HG02870 (cell line): ENCODE data around the gene FAM131B.
"Not testable (repeated sequence)": the region's sequence is repeated elsewhere in the genome, so short reads cannot be mapped to it uniquely, and the experiment has no call there.

ENCODE experiments used
- ATAC-seq: cut with Tn5 transposase; IDR thresholded peaks from one replicate; pipeline ENCODE4 v1.9.1; 2021; ENCODE audit warnings: mild to moderate bottlenecking, moderate library complexity; ENCODE audit not compliant: unreplicated experiment

FAM131B gene

DNA sequence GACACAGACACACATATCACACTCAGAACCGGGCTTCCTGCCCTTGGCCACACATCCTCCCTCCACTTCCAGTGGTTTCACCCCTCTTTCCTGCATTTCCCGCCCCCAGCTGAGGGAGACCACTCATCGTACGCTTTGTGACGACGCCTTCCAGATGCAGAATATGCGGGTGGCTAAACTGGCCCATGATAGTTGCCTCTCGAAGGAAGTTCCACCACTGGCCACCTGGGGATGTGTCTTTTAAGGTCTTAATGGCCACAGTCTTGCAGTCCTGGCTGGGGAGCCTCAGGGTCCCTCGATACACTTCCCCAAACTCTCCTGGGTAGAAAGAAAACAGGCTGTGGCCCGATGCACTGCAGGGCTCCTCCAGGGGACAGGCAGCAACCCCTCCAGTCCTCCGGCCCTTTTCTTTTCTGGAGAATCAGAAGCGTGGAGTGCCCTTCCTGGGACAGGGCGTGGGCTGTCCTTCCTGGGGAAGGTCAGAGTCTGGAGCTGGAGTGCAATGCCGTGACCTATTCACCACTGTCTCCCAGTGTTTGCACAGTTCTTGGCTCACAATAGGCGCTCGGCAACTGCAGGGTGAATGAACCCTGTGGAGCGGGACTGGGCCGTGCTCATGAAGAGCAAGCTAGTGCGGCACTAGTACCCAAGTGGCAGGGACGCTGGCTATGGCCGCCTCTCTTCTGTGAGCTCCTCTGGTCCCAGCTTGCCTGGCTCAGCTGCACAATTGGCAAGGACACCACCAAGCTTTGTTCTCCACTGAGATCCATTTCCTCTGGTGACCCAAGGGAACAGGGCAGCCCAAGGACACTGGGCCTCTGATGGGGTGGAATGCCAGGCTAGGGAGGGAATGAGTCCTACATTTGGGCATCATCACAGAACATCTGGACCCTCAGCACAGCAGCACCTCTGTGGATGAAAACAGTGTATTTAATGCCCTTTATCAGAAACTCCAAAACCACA is 33.0 kb upstream of the FAM131B start:
- no peak for ATAC-seq

DNA sequence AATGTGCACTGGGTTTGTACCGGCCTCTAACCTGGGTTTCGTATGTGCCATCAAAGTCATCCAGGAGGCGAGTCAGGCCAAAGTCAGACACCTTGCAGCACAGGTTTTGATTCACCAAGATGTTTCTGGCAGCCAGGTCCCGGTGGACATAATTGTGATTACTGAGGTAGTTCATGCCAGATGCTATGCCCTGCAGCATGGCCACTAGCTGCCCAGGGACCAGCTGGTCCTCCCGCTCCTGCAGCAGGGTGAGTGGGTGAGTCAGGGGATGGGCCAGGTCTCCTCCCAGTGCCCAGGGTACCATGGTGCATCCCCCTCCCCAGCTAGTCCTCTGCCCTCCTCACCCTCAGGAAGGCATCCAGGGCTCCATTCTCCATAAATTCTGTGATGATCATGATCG is 32.3 kb upstream of the FAM131B start:
- ATAC-seq: no peak

DNA sequence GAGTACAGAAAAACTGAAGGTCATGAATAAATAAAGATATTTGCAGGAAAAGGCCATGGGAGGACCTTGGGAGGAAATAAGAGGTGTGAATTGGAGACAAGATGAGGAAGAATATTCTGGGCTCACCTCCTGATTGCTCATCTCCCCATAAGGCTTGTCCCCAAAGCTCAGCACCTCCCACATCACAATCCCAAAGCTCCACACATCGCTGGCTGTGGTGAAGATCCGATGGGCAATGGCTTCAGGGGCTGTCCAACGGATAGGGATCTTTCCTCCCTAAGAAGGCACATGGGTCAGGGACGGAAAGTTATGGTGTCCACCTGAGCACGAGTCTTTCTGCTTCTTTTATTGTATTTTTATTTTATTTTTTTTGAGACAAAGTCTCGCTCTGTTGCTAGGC is 31.6 kb upstream of the FAM131B start:
- no peak for ATAC-seq

DNA sequence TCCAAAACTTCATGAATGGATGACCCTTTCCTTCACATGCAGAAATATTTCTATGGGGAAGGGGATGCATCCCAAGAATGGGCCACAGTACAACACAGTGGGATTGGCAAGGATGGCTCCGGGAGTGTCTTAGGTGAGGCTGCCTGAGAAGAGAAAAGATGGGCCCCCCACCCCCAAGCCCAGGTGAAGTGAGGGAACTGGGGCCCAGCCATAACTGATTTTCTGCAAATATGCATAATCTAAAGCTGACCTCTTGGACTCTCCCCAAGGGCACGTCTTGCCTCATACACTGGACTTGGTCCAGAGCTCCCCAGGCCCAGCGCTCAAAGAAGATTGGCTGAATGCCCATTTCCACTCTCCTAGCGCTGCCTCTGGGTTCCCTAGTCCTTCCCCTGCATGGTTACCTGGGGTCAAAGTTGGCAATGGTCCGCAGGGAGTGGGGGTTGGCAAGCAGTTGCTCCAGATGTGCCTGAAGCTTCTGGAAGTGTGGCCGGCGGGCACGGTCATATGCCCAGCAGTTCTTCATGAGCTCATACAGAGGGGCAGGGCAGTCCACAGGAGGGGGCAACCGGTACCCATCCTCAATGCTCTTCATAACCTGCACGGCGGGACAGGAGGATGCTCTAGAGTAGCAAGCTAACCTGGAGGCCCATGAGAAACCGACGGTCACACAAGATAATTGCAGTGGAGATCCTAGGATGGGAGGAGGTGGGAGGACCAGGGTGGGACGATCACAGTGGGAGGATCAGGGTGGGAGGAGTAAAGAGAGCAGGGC is 30.9 kb upstream of the FAM131B start:
- ATAC-seq: no peak

DNA sequence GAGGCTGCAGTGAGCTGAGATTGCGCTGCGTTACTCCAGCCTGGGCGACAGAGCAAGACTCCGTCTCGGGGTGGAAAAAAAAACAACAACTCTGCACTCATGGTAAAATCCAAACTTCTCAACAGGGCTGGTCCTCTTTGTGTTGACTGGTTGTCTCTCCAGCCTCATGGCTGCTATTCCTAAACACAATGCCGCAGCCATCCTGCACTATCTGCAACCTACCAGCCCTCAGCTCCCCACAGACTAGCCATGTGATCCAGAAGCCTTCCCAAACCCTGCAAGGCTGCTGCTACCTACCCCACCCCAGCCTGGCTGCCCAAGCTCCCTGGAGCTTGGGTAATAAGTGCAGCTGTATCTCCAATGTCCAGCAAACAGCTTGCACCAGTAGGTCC is 30.4 kb upstream of the FAM131B start:
- no peak for ATAC-seq

DNA sequence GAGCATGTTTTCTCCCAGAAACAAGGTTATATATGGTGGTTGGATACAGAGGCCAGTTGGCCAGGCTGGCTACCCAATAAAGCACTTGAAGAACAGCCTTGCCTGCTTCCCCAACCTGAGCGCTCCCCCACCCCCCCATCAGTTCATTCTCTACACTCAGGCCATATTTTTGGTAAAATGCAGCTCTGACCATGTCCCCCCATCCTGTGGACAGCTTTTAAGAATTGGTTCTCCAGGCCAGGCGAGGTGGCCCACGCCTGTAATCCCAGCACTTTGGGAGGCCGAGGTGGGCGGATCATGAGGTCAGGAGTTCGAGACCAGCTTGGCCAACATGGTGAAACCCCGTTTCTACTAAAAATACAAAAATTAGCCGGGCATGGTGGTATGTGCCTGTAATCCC is 29.9 kb upstream of the FAM131B start:
- ATAC-seq: not testable (repeated sequence)

DNA sequence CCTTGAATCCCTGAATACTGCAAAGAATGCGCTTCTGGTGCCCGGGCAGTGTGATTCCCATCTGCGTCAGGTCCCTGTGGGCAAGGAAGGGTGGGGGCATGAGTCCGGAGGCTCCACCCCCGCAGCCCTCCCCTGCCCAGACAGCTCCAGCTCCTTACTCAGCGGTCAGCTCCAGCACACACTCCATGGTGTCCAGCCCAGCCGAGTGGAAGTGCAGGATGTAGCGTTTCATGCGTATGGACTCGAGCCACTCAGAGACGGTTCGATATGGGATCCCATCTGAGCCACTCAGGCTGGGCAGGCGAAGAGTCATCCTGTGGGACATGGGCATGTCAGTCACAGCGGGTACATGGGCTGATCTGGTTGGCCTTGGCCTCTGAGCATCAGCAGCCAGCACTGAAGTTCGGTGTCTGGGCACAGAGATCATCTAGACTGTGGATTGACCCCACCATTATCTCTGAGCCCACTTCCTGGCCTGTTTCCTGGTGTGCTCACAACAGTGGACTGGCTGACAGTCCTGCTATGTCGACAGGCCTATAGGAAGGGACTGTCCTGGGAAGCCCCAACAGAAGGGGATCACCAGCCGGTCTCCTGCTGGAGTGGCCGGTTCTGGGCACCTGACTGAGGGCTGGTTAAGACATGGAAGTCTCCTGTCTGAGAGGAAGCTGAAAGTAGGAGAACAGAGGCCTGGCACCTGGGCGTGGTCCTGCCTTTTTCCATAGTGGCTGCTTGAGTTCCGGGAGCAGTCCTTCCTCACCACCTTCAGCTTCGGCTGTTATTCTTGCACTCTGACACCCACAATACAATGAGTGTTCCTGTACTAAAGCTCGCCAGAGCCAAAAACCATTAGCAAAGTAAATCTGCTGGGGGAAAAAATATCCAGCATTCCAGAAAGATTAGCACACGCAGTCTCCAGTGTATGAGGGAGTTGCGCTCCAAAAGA is 29.2 kb upstream of the FAM131B start:
- no peak for ATAC-seq

DNA sequence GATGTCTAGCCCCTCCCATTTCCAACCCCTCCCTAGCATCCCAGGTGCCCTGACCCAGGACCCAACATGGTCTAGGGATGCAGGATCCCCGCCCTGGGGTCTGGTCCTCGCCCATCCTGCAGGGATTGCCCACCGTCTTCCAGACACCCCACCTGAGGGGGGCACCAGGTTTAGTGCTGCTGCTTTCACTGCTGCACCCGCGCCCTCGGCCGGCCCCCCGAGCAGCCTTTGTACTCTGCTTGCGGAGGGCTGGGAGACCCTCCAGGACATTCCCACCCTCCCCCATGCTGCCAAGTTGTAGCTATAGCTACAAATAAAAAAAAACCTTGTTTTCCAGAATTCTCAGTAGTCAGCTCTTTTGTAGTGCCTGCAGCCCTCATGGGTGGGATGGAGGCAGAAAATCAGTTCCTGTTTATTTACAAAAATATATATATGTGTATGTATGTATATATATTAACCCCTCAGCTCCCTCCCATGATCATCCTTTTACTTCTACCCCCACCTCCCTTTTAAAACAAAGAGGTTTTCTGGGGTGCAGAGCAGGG is 28.3 kb upstream of the FAM131B start:
- no peak for ATAC-seq

DNA sequence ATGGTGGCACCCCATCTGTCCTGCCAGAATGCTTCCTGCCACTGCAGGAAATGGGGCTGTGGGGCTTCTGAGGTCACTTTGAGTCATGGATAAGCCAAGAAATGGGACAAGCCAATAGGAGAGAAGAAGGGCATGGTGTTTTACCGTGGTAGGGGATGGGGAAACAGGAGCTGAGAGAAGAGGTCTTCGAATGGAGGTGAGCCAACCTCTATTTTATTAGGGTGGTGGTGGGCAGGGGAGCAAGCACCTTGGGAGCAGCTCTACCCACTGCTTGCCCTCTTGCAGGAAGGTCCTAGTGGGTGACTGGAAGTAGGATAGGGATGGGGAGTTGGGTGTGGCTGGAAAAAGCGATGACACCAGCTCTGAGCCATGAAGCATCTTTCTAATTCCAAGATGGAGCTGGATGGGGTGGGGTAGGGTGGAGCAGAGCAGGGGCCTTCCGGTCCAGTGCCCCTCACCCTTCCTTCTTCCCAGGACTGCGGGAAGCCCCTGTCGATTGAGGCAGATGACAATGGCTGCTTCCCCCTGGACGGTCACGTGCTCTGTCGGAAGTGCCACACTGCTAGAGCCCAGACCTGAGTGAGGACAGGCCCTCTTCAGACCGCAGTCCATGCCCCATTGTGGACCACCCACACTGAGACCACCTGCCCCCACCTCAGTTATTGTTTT is 27.7 kb upstream of the FAM131B start:
- ATAC-seq: no peak

DNA sequence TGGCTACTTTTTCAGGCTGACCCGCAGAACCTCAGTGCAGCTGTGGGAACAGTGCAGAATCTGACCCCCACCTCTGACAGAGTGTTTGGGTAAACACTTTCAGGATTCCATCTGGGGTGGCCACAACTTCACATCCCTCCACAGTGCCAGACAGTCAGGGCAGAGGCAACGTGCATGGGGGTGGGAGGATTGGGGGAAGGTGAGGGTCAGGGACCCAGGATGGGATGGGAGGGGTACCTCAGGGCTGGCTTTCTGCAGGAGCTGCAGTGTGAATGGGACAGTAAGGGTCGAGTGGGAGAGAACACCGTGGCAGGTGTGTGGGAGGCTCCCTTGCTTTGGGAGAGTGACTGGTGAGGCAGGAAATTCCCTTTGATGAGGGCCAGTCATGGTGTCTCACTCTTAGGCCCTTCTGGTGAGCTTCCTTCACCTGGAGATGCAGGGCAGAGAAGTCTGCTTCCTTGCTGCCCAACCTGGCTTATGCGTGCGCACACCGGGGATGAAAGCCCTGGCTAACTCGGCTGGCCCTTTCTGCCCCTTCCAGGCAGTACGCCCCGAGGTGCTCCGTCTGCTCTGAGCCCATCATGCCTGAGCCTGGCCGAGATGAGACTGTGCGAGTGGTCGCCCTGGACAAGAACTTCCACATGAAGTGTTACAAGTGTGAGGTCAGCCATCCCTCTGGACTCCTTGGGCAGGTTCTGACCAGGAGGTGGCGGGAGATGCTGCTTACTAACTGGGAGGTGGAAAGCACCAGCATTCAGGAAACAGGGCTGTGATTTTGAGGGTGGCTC is 27.0 kb upstream of the FAM131B start:
- no peak for ATAC-seq

DNA sequence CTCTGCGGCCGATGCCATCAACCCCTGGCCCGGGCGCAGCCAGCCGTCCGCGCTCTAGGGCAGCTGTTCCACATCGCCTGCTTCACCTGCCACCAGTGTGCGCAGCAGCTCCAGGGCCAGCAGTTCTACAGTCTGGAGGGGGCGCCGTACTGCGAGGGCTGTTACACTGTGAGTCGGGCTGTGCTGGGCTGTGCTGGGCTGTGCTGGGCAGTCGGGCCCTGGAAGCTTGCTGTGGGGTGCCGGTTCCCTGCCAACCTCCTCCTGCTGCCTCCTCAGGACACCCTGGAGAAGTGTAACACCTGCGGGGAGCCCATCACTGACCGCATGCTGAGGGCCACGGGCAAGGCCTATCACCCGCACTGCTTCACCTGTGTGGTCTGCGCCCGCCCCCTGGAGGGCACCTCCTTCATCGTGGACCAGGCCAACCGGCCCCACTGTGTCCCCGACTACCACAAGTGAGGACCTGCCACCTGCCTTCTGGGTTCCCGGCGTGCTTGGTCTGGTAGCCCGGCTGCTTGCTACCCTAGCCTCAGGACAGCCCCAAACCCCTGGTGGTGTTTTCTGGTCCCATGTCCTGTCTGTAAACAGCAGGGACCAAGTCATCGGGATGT is 26.1 kb upstream of the FAM131B start:
- ATAC-seq: no peak

DNA sequence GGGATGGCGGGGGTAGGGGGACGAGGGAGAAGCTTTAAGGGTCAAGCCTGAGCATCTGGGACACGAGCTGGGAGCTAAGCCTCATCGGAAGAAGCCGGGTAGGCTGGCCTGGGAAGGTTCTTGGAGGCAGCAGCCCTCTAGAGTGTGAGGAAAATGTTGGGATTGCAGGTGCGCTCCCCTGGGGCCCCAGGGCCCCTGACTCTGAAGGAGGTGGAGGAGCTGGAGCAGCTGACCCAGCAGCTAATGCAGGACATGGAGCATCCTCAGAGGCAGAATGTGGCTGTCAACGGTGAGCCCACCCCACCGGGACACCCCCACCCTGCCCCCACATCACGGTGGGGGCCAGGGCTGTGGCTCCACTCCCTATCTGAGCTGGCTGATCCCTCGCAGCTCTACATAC is 25.5 kb upstream of the FAM131B start:
- no peak for ATAC-seq

DNA sequence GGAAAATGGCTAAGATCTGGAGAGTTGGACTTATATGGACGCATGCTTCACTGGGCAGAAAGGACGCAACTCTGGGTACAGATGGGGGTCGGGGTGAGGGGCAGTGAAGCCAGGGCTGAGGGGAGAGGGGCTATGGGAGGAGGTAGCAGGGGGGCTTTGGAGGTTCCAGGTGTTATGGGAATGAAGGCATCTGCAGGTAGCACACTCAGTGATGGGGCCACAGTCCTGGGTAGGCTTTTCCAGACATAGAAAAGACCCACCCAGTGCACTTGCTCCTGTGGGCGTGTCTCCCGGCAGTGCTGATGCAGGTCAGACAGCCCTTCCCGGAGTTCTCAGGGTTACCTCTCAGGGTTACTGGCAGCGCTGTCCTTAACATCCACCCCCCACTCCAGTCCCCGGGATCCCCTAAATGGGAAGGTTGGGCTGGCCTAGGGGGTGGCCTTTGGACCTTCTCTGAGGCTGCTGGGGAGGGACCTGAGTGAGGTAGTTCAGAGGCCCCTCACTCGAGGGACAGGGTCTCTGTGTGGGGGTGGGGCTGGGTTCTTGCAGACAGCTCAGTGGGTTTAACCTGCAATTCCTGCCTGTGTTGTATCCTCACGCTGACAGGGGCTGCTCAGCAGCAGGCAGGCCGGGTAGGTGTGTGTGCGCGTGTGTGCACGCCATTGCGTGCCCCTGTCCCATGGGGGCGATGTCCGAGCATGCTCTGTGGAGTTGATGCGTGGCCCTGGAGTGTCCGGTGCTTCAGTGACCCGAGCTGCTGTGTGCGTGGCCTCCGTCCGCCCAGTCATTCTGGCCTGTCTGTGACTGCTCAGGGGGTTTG is 24.9 kb upstream of the FAM131B start:
- ATAC-seq: no peak

DNA sequence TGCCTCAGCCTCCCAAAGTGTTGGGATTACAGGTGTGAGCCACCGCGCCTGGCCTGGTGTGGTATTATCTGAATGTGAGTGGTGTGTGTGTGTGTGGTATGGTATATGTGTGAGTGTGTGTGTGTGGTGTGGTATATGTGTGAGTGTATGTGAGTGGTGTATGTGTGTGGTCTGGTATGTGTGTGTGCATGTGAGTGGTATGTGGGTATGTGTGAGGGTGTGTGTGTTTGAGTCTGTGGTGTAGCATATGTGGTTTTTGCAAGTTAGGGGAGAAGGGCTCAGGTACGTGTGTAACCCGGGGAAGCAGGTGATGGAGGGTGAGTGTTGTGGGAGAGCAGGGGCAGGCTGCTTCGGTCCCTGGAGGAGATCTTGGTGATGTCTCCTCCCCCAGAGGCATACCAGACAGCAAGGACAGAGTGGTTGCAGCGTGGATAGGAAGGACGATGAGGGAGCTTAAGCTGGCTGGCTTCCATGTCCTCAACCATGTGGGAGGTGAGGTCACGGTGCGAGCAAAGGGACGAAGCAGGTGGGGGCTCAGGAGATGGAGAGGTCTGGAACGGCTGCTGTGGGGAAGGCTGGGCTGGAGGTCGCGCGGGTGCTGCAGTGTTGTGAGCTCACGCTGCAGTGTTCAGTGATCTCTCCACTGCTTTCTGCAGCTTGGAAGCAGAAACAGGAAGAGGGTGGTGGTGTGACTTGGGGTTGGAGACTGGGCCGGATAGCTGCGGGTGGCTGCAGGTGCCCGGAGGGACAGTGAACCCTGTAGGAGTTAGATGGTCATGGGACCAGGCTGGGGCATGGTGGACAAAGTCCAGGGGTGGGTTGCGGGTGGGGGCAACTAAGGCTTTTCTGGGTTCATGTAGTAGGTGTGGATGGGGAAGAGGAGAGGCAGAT is 23.6 kb upstream of the FAM131B start:
- no peak for ATAC-seq

DNA sequence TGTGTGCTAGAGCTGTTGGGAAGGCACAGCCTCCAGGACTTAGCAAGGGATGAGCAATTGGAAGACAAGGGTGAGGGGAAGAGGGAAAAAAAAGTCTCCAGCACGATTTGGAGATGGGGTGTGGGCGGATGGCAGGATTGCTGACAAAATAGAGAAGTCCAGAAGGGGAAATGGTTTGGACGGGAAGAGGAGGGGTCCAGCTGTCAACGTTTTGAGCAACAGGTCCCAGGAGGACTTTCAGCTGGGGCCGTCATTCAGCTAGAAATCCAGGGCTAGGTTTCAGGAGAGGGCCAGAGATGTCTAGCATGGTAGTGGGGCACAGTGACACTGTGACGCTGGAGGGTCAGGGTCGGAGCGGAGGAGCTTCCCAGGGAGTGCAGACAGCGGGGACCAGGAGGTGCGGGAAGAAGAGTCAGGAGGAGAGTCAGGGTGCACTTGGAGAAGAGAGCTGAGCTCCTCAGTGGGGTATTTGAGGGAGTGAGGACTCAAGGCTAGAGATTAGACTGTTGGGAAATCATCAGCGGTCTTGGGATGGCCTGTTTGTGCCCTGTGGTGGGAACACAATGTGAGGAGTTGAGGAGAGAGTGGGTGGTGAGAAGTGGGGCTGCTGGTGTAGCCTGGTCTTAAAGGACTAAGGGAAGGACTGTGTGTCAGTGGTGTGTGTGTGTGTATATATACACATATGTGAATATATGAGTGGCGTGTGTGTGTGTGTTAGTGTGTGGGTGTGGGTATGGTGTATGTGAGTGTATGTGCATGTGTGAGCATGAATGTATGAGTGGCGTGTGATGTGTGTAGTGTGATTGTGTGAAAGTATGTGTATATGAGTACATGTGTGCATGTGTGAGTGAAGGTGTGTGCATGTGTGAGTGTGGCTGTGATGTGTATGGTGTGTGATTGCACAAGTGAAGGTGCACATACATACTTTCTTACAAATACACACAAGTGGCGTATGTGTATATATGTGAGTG is 22.4 kb upstream of the FAM131B start:
- no peak for ATAC-seq

DNA sequence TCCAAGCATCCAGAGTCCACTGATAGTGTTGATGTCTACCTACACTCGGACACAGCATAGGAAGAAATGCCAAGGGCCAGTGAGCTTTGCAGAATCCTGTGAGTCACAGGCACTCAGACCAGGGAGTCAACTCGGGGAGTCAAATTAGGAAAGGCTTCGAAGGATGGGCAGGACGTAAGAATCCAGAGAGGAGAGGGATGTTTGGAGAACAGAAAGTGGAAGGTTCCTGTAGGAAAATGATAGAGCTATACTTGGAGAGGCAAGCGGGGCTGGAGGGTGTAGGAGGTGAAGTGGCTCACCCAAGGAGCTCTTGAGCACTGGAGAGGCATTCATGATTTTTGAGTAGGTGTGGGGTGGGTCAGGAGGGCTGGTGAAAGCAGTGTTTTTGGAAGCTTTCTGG is 21.6 kb upstream of the FAM131B start:
- ATAC-seq: no peak
